ENCODE measurements around the gene TMEM168. TPM values are rescaled to one million over a fixed set of nuclear protein-coding genes. Genes with fewer than 3 reads are reported as not detected.

The TMEM168 gene
- total RNA-seq, 2 donors from 2014 or later, result 20.5 to 27.0 TPM

GRCh38 chr7:112757337-112757736 lies 32.9 kb downstream of the TMEM168 start:
- WGBS, result 96% methylated on average over 2 of the region's 2 CpGs
- intact Hi-C loops (cut with DNase I), result no loop called here
- TF ChIP-seq POLR2A (IDR thresholded peaks at IDR 0.05) (no peak), POLR2AphosphoS5 (IDR thresholded peaks at IDR 0.05) (no peak), CTCF (IDR thresholded peaks at IDR 0.05) (no peak)

GRCh38 chr7:112753298-112753697 lies 36.9 kb downstream of the TMEM168 start:
- no peak overlapping the region for H3K27ac ChIP-seq
- no peaks in the 10 kb centered on the region for H3K36me3 ChIP-seq
- DNase-seq (ENCODE audit: low spot score), result no peak
- intact Hi-C loops (cut with DNase I), result no loop called here
- no peaks in the 10 kb centered on the region for H3K4me1 ChIP-seq (replicated peaks)
- H3K27me3 ChIP-seq (replicated peaks; ENCODE audit: insufficient read depth), result no peaks in the 10 kb centered on the region
- H3K4me3 ChIP-seq, result no peak overlapping the region
- no peaks in the 10 kb centered on the region for H3K9me3 ChIP-seq
- TF ChIP-seq POLR2AphosphoS5 (IDR thresholded peaks at IDR 0.05) (no peak), CTCF (IDR thresholded peaks at IDR 0.05) (no peak), POLR2A (IDR thresholded peaks at IDR 0.05) (no peak)

More at GRCh38 chr7:112757337-112757736, 32.9 kb downstream of the TMEM168 start:
- Histone ChIP-seq H3K27me3 (replicated peaks; ENCODE audit: insufficient read depth) (no peaks in the 10 kb centered on the region), H3K36me3 (no peaks in the 10 kb centered on the region), H3K4me3 (no peak overlapping the region), H3K9me3 (no peaks in the 10 kb centered on the region), H3K4me1 (replicated peaks) (no peaks in the 10 kb centered on the region), H3K27ac (no peak overlapping the region)
- no peak for DNase-seq (ENCODE audit: low spot score)

DNA sequence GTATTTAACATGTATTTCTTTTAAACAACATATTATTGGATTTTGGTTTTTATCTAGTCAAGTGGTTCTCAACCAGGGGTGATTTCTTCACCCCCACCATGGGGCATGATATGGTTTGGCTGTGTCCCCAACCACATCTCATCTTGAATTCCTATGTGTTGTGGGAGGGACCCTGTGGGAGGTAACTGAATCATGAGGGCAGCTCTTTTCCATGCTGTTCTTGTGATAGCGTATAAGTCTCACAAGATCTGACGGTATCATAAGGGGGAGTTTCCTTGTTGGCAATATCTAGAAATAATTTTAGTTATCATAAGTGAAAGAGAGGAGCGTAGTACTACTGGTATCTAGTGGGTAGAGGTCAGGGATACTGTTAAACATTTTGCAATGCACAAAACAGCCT lies 37.6 kb downstream of the TMEM168 start:
- Histone ChIP-seq H3K9me3 (no peaks in the 10 kb centered on the region), H3K36me3 (no peaks in the 10 kb centered on the region), H3K27me3 (replicated peaks; ENCODE audit: insufficient read depth) (no peaks in the 10 kb centered on the region), H3K27ac (no peak overlapping the region), H3K4me3 (no peak overlapping the region), H3K4me1 (replicated peaks) (no peaks in the 10 kb centered on the region)
- DNase-seq (ENCODE audit: low spot score), result no peak
- WGBS, result 94% methylated on average over 3 of the region's 3 CpGs
- TF ChIP-seq CTCF (IDR thresholded peaks at IDR 0.05) (no peak), POLR2AphosphoS5 (IDR thresholded peaks at IDR 0.05) (no peak)
- intact Hi-C loops (cut with DNase I), result no loop called here

DNA sequence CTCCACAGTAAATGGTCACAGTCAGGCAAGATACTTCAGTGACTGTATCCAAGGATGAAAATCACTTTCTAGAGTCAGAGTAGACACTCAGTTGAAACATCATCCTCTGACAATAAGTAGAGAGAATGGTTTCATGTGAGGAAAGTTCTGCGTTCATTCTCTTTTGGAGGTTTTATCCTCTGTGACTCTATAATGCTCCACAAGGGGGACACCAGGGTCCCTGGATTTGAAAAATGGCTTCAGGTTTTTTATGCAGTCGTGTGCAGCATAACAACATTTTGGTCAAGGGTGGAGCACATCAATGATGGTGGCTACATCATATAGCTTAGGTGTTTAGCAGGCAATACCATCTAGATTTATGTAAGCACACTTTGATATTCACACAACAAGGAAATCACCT lies 40.4 kb downstream of the TMEM168 start:
- 86% methylated on average over 2 of the region's 2 CpGs for WGBS
- Histone ChIP-seq H3K4me3 (no peak overlapping the region), H3K27ac (no peak overlapping the region), H3K27me3 (replicated peaks; ENCODE audit: insufficient read depth) (no peaks in the 10 kb centered on the region), H3K36me3 (no peaks in the 10 kb centered on the region), H3K9me3 (no peaks in the 10 kb centered on the region), H3K4me1 (replicated peaks) (no peaks in the 10 kb centered on the region)
- DNase-seq (ENCODE audit: low spot score), result no peak
- TF ChIP-seq POLR2A (IDR thresholded peaks at IDR 0.05), result no peak
- intact Hi-C loops (cut with DNase I), result no loop called here

GRCh38 chr7:112748381-112748780 lies 41.8 kb downstream of the TMEM168 start:
- H3K27ac ChIP-seq, result no peak overlapping the region
- intact Hi-C loops (cut with DNase I), result no loop called here
- no peak for TF ChIP-seq CTCF (IDR thresholded peaks at IDR 0.05)
- TF ChIP-seq POLR2AphosphoS5 (IDR thresholded peaks at IDR 0.05), result no peak
- TF ChIP-seq POLR2A (IDR thresholded peaks at IDR 0.05), result no peak
- H3K9me3 ChIP-seq, result no peaks in the 10 kb centered on the region
- H3K27me3 ChIP-seq (replicated peaks; ENCODE audit: insufficient read depth), result no peaks in the 10 kb centered on the region
- H3K4me1 ChIP-seq (replicated peaks), result no peaks in the 10 kb centered on the region
- H3K4me3 ChIP-seq, result no peak overlapping the region
- no peak for DNase-seq (ENCODE audit: low spot score)
- no peaks in the 10 kb centered on the region for H3K36me3 ChIP-seq
